ENCODE results near the gene SLC22A5. TPM values are rescaled to one million over a fixed set of nuclear protein-coding genes. Genes with fewer than 3 reads are reported as not detected.

The SLC22A5 gene
- total RNA-seq, 1 donor from 2014 or later = 10.5 TPM

GRCh38 chr5:132368186-132368585 is 1.3 kb upstream of the SLC22A5 start:
- no peak for DNase-seq

DNA sequence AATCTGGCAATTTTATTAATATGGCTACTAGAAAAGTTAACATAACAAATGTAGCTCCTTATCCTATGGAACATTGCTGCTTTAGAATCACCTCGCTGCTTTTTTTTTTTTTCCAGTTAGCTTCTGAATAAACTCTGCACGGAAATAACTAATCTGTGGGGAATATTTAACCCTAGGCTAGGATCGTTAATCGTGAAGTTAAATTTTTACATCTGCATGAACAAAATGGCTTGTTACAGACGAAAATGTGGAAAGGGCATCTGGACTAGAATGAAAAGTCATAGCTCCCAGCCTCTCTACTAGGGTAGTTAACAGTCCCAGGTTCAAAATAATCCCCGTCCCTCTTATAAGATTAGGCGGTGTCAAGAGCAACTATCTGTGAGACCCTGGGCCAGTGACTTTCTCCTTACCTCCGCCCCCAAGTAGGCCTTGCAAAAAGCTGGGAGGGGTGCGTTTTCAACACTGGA is 470 bp upstream of the SLC22A5 start:
- DNase-seq = no peak

DNA sequence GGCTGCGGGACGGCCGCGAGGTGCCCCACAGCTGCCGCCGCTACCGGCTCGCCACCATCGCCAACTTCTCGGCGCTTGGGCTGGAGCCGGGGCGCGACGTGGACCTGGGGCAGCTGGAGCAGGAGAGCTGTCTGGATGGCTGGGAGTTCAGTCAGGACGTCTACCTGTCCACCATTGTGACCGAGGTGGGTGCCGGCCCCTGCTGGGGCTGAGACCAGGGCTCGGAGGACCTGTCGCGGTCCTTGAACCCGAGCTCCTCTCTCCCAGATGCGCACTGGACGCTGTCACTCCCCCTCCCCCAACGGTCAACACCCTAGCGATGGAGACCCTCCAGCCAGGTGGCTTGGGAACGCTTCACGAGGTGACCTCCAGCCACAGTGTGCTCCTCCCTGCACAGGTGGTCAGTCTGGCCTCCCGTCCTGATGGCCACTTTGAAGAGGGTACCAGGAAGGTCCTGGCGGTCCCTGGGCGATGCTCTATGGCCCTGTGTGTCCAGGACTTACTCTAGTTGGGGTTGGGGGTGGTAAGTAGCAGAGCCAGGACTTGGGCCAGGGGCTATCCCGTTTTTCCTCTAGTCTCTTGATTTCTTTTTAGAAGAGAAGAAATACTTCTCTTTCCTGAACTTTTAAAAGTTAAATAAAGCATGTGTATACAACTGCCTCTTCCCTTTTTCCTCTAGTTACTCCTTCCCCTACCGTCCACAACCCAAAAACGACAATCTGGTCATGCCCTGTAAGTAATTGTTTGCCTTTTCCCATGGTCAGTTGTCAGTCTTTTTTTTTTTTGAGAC is 866 bp downstream of the SLC22A5 start:
- DNase-seq = no peak

- DNase-seq = no peak
Observed at GRCh38 chr5:132370971-132371602, 1.6 kb downstream of the SLC22A5 start.

- no peak for DNase-seq
Observed at GRCh38 chr5:132371603-132371994, 2.1 kb downstream of the SLC22A5 start.

DNA sequence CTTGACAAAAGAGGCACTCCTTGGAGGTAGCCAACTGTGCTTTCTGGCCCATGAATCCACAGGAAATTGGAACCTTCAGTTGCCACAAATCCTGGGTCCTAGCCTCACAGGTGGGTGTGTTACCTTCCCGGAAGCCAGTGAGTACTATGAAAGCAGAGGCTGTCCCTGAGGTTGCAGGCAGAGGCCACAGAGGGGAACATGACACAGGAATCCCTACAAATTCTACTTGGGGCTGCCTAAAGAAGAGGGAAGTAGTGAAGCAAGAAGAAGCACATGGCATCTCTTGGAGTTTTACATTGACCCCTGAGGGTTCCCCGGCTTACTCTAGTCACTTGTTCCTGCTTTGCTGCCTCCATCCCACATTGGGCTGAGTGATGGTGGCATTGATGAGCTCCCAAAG is 2.6 kb downstream of the SLC22A5 start:
- DNase-seq = no peak

GRCh38 chr5:132372542-132372941 is 3.0 kb downstream of the SLC22A5 start:
- no peak for DNase-seq

GRCh38 chr5:132375957-132376356 is 6.4 kb downstream of the SLC22A5 start:
- DNase-seq = no peak

DNA sequence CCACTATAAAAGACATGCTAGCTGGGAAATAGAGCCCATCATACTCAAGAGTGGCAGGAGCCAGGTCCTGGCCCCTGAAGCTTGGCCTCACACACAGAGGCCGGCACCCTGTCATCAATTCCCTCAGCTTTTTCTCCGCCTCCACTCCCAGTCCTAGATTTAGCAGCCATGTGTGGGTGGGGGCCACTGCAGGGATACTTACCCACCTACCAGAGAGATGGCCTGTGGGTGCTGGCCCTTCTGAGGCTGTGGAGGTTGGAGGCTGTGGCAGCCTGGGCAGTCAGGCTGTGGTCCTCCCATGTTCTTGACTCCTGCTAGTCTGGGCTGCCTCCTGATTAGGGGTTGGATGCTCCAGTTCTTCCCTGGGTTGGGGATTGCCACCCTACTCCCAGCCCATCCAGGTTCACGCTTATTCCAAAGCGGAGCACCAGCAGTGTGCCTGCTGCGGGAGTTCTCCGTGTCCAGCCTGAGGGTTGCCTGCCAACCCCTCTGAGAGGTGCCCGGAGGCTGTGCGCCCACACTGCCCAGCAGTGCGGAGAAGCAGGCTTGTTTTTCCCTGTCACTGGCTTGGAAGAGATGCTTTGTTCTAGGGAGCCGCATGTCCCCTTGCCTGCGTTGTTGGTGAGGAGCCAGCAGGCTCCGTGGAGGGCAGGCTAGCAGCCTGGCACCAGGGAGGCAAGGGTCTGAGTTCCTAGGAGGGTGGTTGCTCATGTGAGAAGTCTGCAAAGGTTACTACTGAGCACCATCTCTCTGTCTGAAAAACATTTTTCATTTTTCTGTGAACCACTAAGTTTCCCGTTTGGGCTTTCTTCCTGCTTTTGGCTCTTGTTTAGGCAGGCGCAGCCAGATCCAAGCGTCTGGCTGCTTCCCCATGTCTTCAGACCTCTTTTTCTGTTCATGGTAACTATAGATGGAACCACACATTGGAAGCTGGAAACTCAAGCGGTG is 7.5 kb downstream of the SLC22A5 start:
- DNase-seq = peak; percentile 55

- no peak for DNase-seq
Observed at GRCh38 chr5:132377738-132378137, 8.2 kb downstream of the SLC22A5 start.

- DNase-seq = no peak
Observed at GRCh38 chr5:132378580-132378979, 9.1 kb downstream of the SLC22A5 start.

GRCh38 chr5:132380047-132380446 is 10.5 kb downstream of the SLC22A5 start:
- no peak for DNase-seq

DNA sequence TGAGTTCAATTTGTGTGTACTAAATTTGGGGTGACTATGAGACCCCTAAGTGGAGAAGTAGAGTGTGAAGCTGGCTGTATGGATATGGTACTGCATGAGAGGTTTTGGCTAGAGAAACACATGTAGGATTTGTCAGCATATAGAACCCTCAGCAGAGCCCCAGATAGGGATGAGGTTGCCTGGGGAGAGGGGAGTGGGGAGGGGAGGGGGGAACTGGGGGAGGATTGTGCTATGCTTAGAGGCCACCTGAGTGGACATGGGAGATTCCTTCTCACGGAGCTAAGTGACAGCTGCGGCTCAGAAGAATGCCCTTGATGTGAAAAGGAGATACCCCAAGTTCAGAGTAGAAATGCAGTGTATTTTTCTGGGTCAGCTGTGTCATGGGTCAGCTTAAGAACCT is 11.2 kb downstream of the SLC22A5 start:
- no peak for DNase-seq

DNA sequence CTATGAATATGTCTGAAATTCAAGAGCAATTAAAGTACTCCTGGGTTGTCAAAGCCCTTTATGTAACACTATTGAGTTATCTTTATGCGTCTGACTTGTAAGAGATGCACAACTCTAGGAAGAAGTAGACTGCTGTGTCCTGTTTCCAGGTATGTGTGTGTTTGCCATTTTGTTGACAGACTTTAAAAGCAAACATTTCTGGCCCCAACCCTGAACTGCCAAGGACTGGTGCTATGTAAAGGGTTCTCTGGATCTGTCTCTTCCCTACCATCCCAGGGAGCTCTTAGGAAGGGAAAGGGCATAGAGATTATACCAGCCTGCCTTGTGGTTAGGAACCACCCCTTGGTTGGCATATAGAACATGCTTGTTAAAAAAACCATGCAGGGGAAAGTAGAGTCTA is 12.1 kb downstream of the SLC22A5 start:
- no peak for DNase-seq

GRCh38 chr5:132383261-132383660 is 13.8 kb downstream of the SLC22A5 start:
- DNase-seq = no peak

DNA sequence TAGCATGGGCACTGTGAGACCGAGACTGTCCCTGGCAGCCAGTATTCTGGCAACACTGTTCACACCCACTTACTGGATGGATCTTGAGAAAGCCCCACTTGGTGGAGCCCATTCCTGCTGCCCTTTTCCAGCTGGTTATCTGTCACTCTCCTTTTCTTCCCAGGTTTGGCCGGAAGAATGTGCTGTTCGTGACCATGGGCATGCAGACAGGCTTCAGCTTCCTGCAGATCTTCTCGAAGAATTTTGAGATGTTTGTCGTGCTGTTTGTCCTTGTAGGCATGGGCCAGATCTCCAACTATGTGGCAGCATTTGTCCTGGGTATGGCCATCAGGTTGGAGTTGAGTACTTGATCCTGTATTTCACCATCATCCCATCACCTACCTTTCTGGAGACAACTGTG is 14.5 kb downstream of the SLC22A5 start:
- DNase-seq = no peak

DNA sequence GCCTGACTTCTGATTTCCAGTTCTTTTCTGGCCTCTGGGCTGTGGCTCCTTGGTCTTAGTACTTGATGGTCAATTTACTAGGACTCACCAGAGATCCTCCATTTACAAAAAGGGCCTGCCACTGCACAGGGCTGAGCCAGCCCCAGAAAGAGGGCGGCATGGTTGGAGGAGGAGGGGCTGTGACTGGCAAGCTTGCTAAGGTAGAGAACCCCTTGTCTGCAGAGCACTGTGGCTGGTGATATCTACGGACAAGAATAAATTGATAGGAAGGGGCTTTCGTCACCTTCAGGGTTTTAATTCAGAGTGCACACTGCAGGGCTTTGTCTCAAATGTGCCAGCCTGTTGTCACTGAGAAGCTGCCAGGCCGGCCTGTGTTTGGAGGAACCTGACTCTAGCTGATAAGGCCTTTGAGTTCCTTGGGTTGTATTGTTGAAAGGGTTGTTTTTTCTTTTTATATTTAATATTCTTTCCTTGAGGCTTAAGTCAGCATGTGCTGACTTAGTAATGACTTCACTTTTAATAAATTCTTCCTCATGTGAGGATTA is 15.1 kb downstream of the SLC22A5 start:
- DNase-seq = no peak

- DNase-seq = no peak
Observed at GRCh38 chr5:132385326-132386105, 16.0 kb downstream of the SLC22A5 start.

DNA sequence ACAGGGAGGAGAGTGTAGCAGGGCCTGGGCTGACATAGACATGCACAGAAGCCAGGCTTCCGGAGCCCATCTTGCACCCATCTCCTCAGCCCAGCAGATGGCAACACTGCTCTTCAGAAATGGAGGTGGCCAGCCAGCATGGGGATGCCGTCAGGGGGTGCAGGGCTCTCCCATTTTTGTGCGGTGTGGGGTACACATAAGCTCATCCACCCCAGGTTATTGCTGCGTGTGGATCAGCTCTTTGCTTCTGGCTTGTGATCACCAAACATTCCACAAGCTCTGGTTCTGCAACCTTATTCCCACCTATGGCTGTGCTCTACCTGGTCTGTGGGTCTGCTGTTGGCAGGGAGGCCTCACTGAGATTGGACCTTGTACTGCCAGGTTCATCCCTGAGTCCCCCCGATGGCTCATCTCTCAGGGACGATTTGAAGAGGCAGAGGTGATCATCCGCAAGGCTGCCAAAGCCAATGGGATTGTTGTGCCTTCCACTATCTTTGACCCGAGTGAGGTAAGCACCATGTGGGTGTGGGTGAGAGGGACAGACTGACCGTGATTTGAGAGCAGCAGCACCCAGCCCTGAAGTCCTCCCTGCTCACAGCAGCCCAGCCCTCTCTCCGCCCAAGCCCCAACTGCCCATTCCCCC is 17.3 kb downstream of the SLC22A5 start:
- DNase-seq = peak; percentile 20

GRCh38 chr5:132387640-132388117 is 18.2 kb downstream of the SLC22A5 start:
- DNase-seq = no peak

Data from occipital lobe (tissue), 2 donors.